ENCODE data around the gene PCSK6.

DNA sequence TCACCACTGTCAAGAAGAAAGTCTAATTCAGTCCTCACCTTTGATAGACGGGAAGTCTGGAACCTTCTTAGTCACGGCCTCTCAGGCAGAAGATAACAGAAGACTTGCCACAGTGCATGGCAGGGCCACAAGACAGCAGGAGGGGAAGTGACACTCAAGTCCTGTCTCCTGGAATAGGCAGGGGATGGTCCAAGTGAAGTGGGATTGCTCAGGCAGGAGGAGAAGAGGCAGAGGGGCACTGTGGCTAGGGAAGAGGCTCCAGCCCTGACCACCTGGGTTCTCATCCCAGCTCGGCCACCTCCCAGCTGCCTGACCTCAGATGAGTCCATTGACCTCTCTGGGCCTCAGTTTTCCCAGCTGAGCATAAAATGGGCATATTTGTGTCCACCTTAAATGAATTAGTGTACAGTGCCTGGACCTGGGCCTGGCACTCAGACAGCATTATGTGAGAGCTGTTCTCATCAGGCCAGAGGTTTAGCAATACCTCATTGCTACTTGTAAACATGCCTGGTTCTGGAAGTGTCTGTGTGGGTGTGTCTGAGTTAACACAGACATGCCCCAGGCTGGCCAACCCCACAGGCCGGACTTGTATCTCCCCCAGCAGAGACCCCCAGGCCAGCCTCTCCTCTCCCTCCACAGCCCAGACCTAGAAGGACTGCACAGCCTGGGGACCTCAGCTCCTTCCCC, 11.5 kb upstream of the PCSK6 start:
- TF ChIP-seq, protein P1, sequence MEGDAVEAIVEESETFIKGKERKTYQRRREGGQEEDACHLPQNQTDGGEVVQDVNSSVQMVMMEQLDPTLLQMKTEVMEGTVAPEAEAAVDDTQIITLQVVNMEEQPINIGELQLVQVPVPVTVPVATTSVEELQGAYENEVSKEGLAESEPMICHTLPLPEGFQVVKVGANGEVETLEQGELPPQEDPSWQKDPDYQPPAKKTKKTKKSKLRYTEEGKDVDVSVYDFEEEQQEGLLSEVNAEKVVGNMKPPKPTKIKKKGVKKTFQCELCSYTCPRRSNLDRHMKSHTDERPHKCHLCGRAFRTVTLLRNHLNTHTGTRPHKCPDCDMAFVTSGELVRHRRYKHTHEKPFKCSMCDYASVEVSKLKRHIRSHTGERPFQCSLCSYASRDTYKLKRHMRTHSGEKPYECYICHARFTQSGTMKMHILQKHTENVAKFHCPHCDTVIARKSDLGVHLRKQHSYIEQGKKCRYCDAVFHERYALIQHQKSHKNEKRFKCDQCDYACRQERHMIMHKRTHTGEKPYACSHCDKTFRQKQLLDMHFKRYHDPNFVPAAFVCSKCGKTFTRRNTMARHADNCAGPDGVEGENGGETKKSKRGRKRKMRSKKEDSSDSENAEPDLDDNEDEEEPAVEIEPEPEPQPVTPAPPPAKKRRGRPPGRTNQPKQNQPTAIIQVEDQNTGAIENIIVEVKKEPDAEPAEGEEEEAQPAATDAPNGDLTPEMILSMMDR (IDR thresholded peaks at IDR 0.05) = no peak
- peak in 1 of 3 donors; percentile 44 for TF ChIP-seq POLR2AphosphoS5 (IDR thresholded peaks at IDR 0.05)

Data from stomach (tissue), 4 donors.